GM21529 (cell line): ENCODE results near the gene ZMIZ1.
A peak's percentile ranks its signal among the peaks of the same experiment; 100 is the strongest.
"Not testable (repeated sequence)": the region's sequence is repeated elsewhere in the genome, so short reads cannot be mapped to it uniquely, and the experiment has no call there.

Source experiments
- ATAC-seq: cut with Tn5 transposase; IDR thresholded peaks from one replicate; pipeline ENCODE4 v1.9.1; 2021; ENCODE audit not compliant: unreplicated experiment

The ZMIZ1 gene

GRCh38 chr10:79318369-79318768 lies 249.6 kb downstream of the ZMIZ1 start:
- no peak for ATAC-seq

- no peak for ATAC-seq
These were observed 250.5 kb downstream of the ZMIZ1 start for GRCh38 chr10:79319115-79319771.

- ATAC-seq = no peak
These were observed 251.6 kb downstream of the ZMIZ1 start for GRCh38 chr10:79320316-79320715.

GRCh38 chr10:79320820-79321493 lies 252.2 kb downstream of the ZMIZ1 start:
- ATAC-seq = no peak

- no peak for ATAC-seq
These were observed 252.7 kb downstream of the ZMIZ1 start for GRCh38 chr10:79321494-79321882.

GRCh38 chr10:79321951-79322350 lies 253.2 kb downstream of the ZMIZ1 start:
- ATAC-seq = no peak

- peak; percentile 49 for ATAC-seq
These were observed 254.1 kb downstream of the ZMIZ1 start for GRCh38 chr10:79322616-79323543.

GRCh38 chr10:79323602-79324001 lies 254.8 kb downstream of the ZMIZ1 start:
- ATAC-seq = no peak

GRCh38 chr10:79324032-79324695 lies 255.4 kb downstream of the ZMIZ1 start:
- no peak for ATAC-seq

- ATAC-seq = no peak
These were observed 257.8 kb downstream of the ZMIZ1 start for GRCh38 chr10:79326361-79327089.

GRCh38 chr10:79327090-79327457 lies 258.3 kb downstream of the ZMIZ1 start:
- peak; percentile 53 for ATAC-seq

GRCh38 chr10:79328147-79328701 lies 259.5 kb downstream of the ZMIZ1 start:
- no peak for ATAC-seq

- ATAC-seq = no peak
These were observed 260.2 kb downstream of the ZMIZ1 start for GRCh38 chr10:79328737-79329504.

GRCh38 chr10:79329529-79329928 lies 260.8 kb downstream of the ZMIZ1 start:
- ATAC-seq = no peak

- ATAC-seq = peak; percentile 19
These were observed 262.5 kb downstream of the ZMIZ1 start for GRCh38 chr10:79331226-79331625.

GRCh38 chr10:79331709-79332108 lies 262.9 kb downstream of the ZMIZ1 start:
- ATAC-seq = peak; percentile 81

- ATAC-seq = not testable (repeated sequence)
These were observed 264.0 kb downstream of the ZMIZ1 start for GRCh38 chr10:79332610-79333315.

GRCh38 chr10:79333513-79333912 lies 264.7 kb downstream of the ZMIZ1 start:
- ATAC-seq = no peak

- no peak for ATAC-seq
These were observed 265.8 kb downstream of the ZMIZ1 start for GRCh38 chr10:79334573-79334972.
